ENCODE results near the gene ATG13. TPM values are rescaled to one million over a fixed set of nuclear protein-coding genes. Genes with fewer than 3 reads are reported as not detected.

Gene ATG13
- total RNA-seq, 2 donors from 2014 or later: 58.3 to 61.3 TPM

DNA sequence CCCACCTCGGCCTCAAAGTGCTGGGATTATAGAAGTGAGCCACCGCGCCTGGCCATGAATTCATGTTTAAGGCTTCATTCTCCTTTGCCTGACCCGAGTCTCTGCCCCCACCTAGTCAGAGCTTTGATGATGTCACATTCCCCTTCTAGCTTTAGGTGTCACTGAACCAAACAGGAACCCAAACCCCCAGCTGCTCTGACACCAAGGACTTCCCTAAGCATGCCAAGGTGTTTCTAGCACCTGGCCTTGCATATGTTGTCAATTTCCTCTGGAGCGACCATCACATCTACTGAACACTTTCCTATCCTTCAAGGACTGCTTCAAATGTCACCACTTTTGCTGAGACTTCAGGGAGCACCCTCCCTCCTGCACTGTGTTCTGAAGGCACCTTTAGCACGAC, 103.9 kb downstream of the ATG13 start:
- DNase-seq: no peak
- TF ChIP-seq CTCF (IDR thresholded peaks at IDR 0.05): no peak
- H3K4me1 ChIP-seq: peaks cover 8% of the 10 kb centered on the region
- no peaks in the 10 kb centered on the region for H3K36me3 ChIP-seq
- H3K27ac ChIP-seq: no peak overlapping the region
- H3K9ac ChIP-seq (ENCODE audit: low read depth in 2 of 2, low read length in 2 of 2): no peak overlapping the region
- intact Hi-C loops (cut with DNase I): no loop called here
- no peaks in the 10 kb centered on the region for H3K9me3 ChIP-seq
- no peaks in the 10 kb centered on the region for H3K27me3 ChIP-seq
- H3K4me3 ChIP-seq: no peak overlapping the region

DNA sequence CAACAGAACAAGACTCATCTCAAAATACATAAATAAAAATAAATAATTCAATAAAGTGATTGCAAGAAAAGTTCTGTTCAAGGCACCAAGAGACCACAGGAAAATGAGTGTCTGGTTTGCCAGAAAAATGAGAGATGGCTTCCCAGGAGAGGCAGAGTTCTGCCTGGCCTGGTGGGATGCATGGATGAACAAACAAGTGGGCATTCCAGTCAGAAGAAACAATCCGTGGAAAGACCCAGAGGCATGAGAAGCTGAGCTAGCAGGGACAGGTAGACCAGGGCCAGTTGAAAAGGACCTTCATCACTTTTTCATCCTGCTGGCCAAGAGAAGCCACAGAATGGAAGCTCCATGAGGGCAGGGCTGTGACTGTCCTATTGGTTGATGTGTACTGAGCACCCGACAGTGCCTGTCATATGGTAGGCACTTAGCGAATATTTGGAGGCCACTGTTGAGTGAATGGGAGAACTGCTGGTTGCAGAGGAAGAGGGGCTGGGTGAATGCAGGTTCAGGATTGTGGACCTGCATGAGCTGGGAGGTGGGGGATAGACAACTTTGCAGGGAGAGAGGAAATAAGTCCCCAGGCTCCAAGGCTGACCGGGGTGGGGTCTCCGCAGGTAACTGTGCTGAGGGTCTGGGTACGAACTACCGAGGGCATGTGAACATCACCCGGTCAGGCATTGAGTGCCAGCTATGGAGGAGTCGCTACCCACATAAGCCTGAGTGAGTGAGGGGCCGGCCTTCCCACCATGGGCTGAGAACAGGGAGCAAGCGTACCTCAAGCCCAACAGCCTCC, 105.4 kb downstream of the ATG13 start:
- H3K27me3 ChIP-seq: no peaks in the 10 kb centered on the region
- no peaks in the 10 kb centered on the region for H3K9me3 ChIP-seq
- peaks cover 8% of the 10 kb centered on the region for H3K4me1 ChIP-seq
- intact Hi-C loops (cut with DNase I): no loop called here
- no peak overlapping the region for H3K27ac ChIP-seq
- no peak for TF ChIP-seq CTCF (IDR thresholded peaks at IDR 0.05)
- H3K9ac ChIP-seq (ENCODE audit: low read depth in 2 of 2, low read length in 2 of 2): no peak overlapping the region
- H3K36me3 ChIP-seq: no peaks in the 10 kb centered on the region
- DNase-seq: no peak
- no peak overlapping the region for H3K4me3 ChIP-seq

DNA sequence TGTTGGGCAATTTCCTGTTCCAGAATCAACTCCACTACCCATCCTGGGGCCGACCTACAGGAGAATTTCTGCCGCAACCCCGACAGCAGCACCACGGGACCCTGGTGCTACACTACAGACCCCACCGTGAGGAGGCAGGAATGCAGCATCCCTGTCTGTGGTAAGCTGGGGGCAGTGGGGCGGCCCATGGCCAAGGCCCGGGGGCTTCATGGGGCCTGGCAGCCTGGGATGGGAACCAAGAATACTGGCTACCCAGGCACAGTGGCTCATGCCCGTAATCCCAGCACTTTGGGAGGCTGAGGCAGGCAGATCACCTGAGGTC, 106.0 kb downstream of the ATG13 start:
- intact Hi-C loops (cut with DNase I): no loop called here

GRCh38 chr11:46724088-46724487, 106.7 kb downstream of the ATG13 start:
- Histone ChIP-seq H3K9me3 (no peaks in the 10 kb centered on the region), H3K4me3 (no peak overlapping the region), H3K27ac (no peak overlapping the region), H3K4me1 (no peaks in the 10 kb centered on the region), H3K27me3 (no peaks in the 10 kb centered on the region), H3K9ac (ENCODE audit: low read depth in 2 of 2, low read length in 2 of 2) (no peak overlapping the region), H3K36me3 (no peaks in the 10 kb centered on the region)
- DNase-seq: no peak
- TF ChIP-seq CTCF (IDR thresholded peaks at IDR 0.05): no peak
- intact Hi-C loops (cut with DNase I): no loop called here

More for the DNA sequence above, 106.0 kb downstream of the ATG13 start:
- Histone ChIP-seq H3K9ac (ENCODE audit: low read depth in 2 of 2, low read length in 2 of 2) (no peak overlapping the region), H3K36me3 (no peaks in the 10 kb centered on the region), H3K27me3 (no peaks in the 10 kb centered on the region), H3K9me3 (no peaks in the 10 kb centered on the region), H3K4me1 (peaks cover 3% of the 10 kb centered on the region), H3K4me3 (no peak overlapping the region), H3K27ac (no peak overlapping the region)
- TF ChIP-seq CTCF (IDR thresholded peaks at IDR 0.05): no peak
- no peak for DNase-seq

Other genes starting within 250 kb of the ATG13 start
- 10 to 100 TPM; 80.4 to 98.9 TPM for gene MDK, start 235.9 kb upstream of the ATG13 start, total RNA-seq
- gene CHRM4, start 225.8 kb upstream of the ATG13 start, total RNA-seq: under 1 TPM; 0.42 to 0.49 TPM
- gene AMBRA1, start 23.5 kb upstream of the ATG13 start, total RNA-seq: 10 to 100 TPM; 32.7 to 33.8 TPM
- gene HARBI1, start 326 bp upstream of the ATG13 start, total RNA-seq: 1 to 10 TPM; 4.5 to 5.0 TPM
- gene ARHGAP1, start 83.1 kb downstream of the ATG13 start, total RNA-seq: 10 to 100 TPM; 68.3 to 81.7 TPM
- 10 to 100 TPM; 11.7 to 15.5 TPM for gene ZNF408, start 83.5 kb downstream of the ATG13 start, total RNA-seq
- 1 to 10 TPM in 1 of 2 donors, not detected in 1; 1.2 TPM for gene F2, start 101.7 kb downstream of the ATG13 start, total RNA-seq
- 100 to 1,000 TPM in 1 of 2 donors, 10 to 100 TPM in 1; 71.2 to 105 TPM for gene CKAP5, start 228.7 kb downstream of the ATG13 start, total RNA-seq

All from colonic mucosa (tissue), 4 donors.